Adrenal gland (tissue), 5 donors: ENCODE results near the gene RASL10A.

Source experiments
- POLR2A ChIP-seq, 2 donors: fragments of 450-650 bp; IDR thresholded peaks; one replicate each; pipeline ENCODE4 v1.6.1; 2017; ENCODE audit warnings: antibody characterized with exemption in 2 of 2, mild to moderate bottlenecking in 2 of 2, moderate library complexity in 1 of 2
- TF ChIP-seq, protein P1 (sequence below), 6 experiments: fragments of 450-650 bp in 4 of 6; fragments of 200-600 bp in 2 of 6; sonication (generic) in 1 of 6; IDR thresholded peaks; 1 replicate in 5 of 6; 2 replicates in 1 of 6; pipeline versions ENCODE4 v1.5.1 to v1.8.0; 2016 to 2021; ENCODE audit warnings: antibody characterized with exemption in 6 of 6, mild to moderate bottlenecking in 2 of 6, moderate library complexity in 1 of 6
- donor health status: DM: no; HTN: no; CAD: no.

DNA sequence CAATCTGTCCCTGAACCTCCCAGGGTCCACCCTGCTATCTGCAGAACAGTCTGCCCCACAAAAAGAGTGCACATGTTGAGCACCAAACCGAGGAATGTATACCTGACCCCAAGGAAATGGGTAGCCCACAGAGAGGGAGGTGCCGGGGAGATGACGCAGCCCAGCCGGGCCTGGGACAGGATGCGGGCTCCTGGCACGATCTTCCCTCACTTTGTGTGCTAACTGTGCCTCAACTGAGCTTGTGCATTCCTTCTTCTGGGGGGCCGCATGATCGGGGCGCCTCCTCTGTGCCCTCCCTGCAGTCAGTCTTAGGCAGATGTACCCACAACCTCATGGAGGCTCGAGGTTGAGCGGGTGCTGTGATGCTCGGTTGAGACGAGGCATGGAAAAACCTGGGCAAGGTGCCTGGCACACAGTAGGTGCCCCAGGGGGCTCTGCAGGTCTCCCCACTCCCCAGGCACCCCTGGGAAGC lies 6.7 kb downstream of the RASL10A start:
- TF ChIP-seq, protein P1, sequence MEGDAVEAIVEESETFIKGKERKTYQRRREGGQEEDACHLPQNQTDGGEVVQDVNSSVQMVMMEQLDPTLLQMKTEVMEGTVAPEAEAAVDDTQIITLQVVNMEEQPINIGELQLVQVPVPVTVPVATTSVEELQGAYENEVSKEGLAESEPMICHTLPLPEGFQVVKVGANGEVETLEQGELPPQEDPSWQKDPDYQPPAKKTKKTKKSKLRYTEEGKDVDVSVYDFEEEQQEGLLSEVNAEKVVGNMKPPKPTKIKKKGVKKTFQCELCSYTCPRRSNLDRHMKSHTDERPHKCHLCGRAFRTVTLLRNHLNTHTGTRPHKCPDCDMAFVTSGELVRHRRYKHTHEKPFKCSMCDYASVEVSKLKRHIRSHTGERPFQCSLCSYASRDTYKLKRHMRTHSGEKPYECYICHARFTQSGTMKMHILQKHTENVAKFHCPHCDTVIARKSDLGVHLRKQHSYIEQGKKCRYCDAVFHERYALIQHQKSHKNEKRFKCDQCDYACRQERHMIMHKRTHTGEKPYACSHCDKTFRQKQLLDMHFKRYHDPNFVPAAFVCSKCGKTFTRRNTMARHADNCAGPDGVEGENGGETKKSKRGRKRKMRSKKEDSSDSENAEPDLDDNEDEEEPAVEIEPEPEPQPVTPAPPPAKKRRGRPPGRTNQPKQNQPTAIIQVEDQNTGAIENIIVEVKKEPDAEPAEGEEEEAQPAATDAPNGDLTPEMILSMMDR (IDR thresholded peaks at IDR 0.05) = no peak
- no peak for TF ChIP-seq POLR2A (IDR thresholded peaks at IDR 0.05)
